ENCODE data around the gene MIX23. TPM values are rescaled to one million over a fixed set of nuclear protein-coding genes. Genes with fewer than 3 reads are reported as not detected.

Gene MIX23
- total RNA-seq, 1 experiment from 2014 or later = 76.2 TPM

- Histone ChIP-seq H4K20me1 (ENCODE audit: insufficient read depth) (no peaks in the 10 kb centered on the region), H3K27ac (ENCODE audit: low read depth, low read length) (no peak overlapping the region), H3K9ac (ENCODE audit: low read length) (no peak overlapping the region), H3K36me3 (ENCODE audit: control insufficient read depth in 1 of 2, insufficient read depth in 2 of 2, low read length in 2 of 2) (0 out of 4 replicates have a peak, but pooled peaks cover 0 to 4% of the 10 kb centered on the region in 2 experiments), H3K79me2 (ENCODE audit: insufficient read depth, low read length) (peaks cover 79% of the 10 kb centered on the region), H3K27me3 (ENCODE audit: insufficient read depth, low read length) (no peaks in the 10 kb centered on the region), H2AFZ (ENCODE audit: low read depth, low read length, poor library complexity, severe bottlenecking) (no peak overlapping the region), H3K4me2 (ENCODE audit: low read length) (no peak overlapping the region), H3K4me3 (replicated peaks in 1 of 2; ENCODE audit: low read depth in 1 of 2, low read length in 2 of 2) (no peak overlapping the region), H3K9me3 (ENCODE audit: control insufficient read depth in 1 of 2, insufficient read depth in 1 of 2, low read depth in 1 of 2, low read length in 2 of 2) (no peaks in the 10 kb centered on the region), H3K4me1 (ENCODE audit: control insufficient read depth in 1 of 2, insufficient read depth in 2 of 2, low read length in 2 of 2) (peaks cover 0 to 7% of the 10 kb centered on the region in 2 experiments; a peak in 1 of 4 replicates), H3K9me2 (ENCODE audit: insufficient read depth) (no peaks in the 10 kb centered on the region)
- BruUV-seq (replicated peaks) = no TSS peak
- DNase-seq (ENCODE audit: low read depth, low spot score) = no peak
- ATAC-seq = no peak
- TF ChIP-seq FOSL1 (IDR thresholded peaks at IDR 0.05; ENCODE audit: low read depth) (no peak), POLR2A (IDR thresholded peaks at IDR 0.05; ENCODE audit: borderline replicate concordance, extremely low read depth, insufficient read depth, insufficient read length) (no peak), EGR1 (IDR thresholded peaks at IDR 0.05; ENCODE audit: low read depth) (no peak), TCF7L2 (IDR thresholded peaks at IDR 0.05; ENCODE audit: borderline replicate concordance, extremely low read depth, insufficient read depth, insufficient read length) (no peak), EZH2phosphoT487 (IDR thresholded peaks at IDR 0.05; ENCODE audit: borderline replicate concordance) (no peak), CEBPB (IDR thresholded peaks at IDR 0.05; ENCODE audit: low read depth) (no peak), CBX3 (IDR thresholded peaks at IDR 0.05; ENCODE audit: low read depth) (no peak), RAD21 (IDR thresholded peaks at IDR 0.05; ENCODE audit: low read depth) (no peak), POLR2AphosphoS5 (IDR thresholded peaks at IDR 0.05; ENCODE audit: low read depth, low read length) (no peak), ATF3 (IDR thresholded peaks at IDR 0.05) (no peak), SP1 (IDR thresholded peaks at IDR 0.05; ENCODE audit: low read depth) (no peak), SRF (IDR thresholded peaks at IDR 0.05; ENCODE audit: low read depth) (no peak)
- TF ChIP-seq, protein P1, sequence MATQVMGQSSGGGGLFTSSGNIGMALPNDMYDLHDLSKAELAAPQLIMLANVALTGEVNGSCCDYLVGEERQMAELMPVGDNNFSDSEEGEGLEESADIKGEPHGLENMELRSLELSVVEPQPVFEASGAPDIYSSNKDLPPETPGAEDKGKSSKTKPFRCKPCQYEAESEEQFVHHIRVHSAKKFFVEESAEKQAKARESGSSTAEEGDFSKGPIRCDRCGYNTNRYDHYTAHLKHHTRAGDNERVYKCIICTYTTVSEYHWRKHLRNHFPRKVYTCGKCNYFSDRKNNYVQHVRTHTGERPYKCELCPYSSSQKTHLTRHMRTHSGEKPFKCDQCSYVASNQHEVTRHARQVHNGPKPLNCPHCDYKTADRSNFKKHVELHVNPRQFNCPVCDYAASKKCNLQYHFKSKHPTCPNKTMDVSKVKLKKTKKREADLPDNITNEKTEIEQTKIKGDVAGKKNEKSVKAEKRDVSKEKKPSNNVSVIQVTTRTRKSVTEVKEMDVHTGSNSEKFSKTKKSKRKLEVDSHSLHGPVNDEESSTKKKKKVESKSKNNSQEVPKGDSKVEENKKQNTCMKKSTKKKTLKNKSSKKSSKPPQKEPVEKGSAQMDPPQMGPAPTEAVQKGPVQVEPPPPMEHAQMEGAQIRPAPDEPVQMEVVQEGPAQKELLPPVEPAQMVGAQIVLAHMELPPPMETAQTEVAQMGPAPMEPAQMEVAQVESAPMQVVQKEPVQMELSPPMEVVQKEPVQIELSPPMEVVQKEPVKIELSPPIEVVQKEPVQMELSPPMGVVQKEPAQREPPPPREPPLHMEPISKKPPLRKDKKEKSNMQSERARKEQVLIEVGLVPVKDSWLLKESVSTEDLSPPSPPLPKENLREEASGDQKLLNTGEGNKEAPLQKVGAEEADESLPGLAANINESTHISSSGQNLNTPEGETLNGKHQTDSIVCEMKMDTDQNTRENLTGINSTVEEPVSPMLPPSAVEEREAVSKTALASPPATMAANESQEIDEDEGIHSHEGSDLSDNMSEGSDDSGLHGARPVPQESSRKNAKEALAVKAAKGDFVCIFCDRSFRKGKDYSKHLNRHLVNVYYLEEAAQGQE (IDR thresholded peaks at IDR 0.05; ENCODE audit: low read depth) = no peak
- TF ChIP-seq, protein P2, sequence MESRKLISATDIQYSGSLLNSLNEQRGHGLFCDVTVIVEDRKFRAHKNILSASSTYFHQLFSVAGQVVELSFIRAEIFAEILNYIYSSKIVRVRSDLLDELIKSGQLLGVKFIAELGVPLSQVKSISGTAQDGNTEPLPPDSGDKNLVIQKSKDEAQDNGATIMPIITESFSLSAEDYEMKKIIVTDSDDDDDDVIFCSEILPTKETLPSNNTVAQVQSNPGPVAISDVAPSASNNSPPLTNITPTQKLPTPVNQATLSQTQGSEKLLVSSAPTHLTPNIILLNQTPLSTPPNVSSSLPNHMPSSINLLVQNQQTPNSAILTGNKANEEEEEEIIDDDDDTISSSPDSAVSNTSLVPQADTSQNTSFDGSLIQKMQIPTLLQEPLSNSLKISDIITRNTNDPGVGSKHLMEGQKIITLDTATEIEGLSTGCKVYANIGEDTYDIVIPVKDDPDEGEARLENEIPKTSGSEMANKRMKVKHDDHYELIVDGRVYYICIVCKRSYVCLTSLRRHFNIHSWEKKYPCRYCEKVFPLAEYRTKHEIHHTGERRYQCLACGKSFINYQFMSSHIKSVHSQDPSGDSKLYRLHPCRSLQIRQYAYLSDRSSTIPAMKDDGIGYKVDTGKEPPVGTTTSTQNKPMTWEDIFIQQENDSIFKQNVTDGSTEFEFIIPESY (IDR thresholded peaks at IDR 0.05; ENCODE audit: extremely low read depth, insufficient replicate concordance, low read length) = no peak
- TF ChIP-seq, protein P3, sequence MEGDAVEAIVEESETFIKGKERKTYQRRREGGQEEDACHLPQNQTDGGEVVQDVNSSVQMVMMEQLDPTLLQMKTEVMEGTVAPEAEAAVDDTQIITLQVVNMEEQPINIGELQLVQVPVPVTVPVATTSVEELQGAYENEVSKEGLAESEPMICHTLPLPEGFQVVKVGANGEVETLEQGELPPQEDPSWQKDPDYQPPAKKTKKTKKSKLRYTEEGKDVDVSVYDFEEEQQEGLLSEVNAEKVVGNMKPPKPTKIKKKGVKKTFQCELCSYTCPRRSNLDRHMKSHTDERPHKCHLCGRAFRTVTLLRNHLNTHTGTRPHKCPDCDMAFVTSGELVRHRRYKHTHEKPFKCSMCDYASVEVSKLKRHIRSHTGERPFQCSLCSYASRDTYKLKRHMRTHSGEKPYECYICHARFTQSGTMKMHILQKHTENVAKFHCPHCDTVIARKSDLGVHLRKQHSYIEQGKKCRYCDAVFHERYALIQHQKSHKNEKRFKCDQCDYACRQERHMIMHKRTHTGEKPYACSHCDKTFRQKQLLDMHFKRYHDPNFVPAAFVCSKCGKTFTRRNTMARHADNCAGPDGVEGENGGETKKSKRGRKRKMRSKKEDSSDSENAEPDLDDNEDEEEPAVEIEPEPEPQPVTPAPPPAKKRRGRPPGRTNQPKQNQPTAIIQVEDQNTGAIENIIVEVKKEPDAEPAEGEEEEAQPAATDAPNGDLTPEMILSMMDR (IDR thresholded peaks at IDR 0.05 in 2 of 3, conservative IDR thresholded peaks at IDR 0.05 in 1 of 3; ENCODE audit: borderline replicate concordance in 1 of 3, insufficient read depth in 1 of 3, low read depth in 2 of 3, low read length in 2 of 3) = no peak
- POLR2A ChIA-PET = no interaction called here
- RAD21 ChIA-PET (ENCODE audit: low non-redundant PET in 1 of 2, low total read pairs in 2 of 2, uncharacterized antibody in 2 of 2, unreplicated experiment in 2 of 2) = no interaction called here
- CTCF ChIA-PET = no interaction called here
- intact Hi-C loops (cut with micrococcal nuclease) = no loop called here
These were observed 4.7 kb upstream of the MIX23 start for GRCh38 chr3:122387709-122388108.

All from HCT116 (cell line).